Mesothelial cell of epicardium (in vitro differentiated cells): Measurements from ENCODE around the gene ZNF783. TPM values are rescaled to one million over a fixed set of nuclear protein-coding genes. Genes with fewer than 3 reads are reported as not detected.

Experiments used
- DNase-seq, 2 experiments: peaks; one replicate each; pipeline ENCODE4 v3.0.0; 2021; ENCODE audit warnings: low spot score in 2 of 2; ENCODE audit not compliant: unreplicated experiment in 2 of 2
- H3K27ac Mint-ChIP-seq: 2 replicates; pipeline ENCODE4 v1.8.0; 2021; ENCODE audit warnings: mixed read lengths
- H3K27me3 Mint-ChIP-seq: 2 replicates; pipeline ENCODE4 v1.8.0; 2021; ENCODE audit warnings: low read depth, mixed read lengths
- H3K36me3 Mint-ChIP-seq: 2 replicates; pipeline ENCODE4 v1.8.0; 2021; ENCODE audit warnings: mixed read lengths
- H3K4me1 Mint-ChIP-seq: 2 replicates; pipeline ENCODE4 v1.8.0; 2021; ENCODE audit warnings: mixed read lengths
- H3K4me3 Mint-ChIP-seq: 2 replicates; pipeline ENCODE4 v1.8.0; 2021; ENCODE audit warnings: mild to moderate bottlenecking, moderate library complexity, mixed read lengths
- H3K9me3 Mint-ChIP-seq: 2 replicates; pipeline ENCODE4 v1.8.0; 2021; ENCODE audit warnings: mixed read lengths
- CTCF ChIP-seq: fragments of 200-600 bp; sonication (generic); IDR thresholded peaks from one replicate; pipeline ENCODE4 v1.5.0; 2021; ENCODE audit warnings: antibody characterized with exemption; ENCODE audit not compliant: unreplicated experiment
- total RNA-seq: library from RNA; stranded (reverse); gene quantifications from 3 replicates; pipeline ENCODE4 v1.2.1, GENCODE V29; 2021

Gene ZNF783
- total RNA-seq, 1 donor from 2014 or later, result 35.5 TPM

DNA sequence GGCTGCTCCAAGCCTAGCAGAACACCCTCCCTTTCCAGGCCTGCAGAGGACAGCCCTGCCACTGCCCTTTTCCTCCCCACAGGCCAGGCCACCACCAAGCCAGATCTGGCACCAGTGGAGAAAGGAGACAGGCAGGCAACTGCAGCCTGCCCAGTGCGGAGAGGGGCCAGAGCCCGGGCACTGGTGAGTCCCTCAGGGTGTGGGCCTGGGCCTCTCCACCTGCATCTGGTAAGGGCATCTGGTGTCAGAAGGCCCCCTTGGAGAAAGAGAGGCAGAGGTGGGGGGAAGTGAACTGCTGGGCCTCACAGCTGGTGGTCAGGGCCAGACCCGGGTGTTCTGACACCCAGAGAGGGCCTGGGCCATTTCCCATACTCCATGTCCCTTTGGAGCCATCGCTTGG is 27.9 kb downstream of the ZNF783 start:
- H3K9me3 Mint-ChIP-seq, result no peaks in the 10 kb centered on the region
- peaks cover 9% of the 10 kb centered on the region for H3K36me3 Mint-ChIP-seq
- H3K4me3 Mint-ChIP-seq, result no peak overlapping the region
- no peak overlapping the region for H3K27ac Mint-ChIP-seq
- no peak for DNase-seq
- no peak for TF ChIP-seq CTCF
- peaks cover 7% of the 10 kb centered on the region for H3K4me1 Mint-ChIP-seq
- no peaks in the 10 kb centered on the region for H3K27me3 Mint-ChIP-seq

DNA sequence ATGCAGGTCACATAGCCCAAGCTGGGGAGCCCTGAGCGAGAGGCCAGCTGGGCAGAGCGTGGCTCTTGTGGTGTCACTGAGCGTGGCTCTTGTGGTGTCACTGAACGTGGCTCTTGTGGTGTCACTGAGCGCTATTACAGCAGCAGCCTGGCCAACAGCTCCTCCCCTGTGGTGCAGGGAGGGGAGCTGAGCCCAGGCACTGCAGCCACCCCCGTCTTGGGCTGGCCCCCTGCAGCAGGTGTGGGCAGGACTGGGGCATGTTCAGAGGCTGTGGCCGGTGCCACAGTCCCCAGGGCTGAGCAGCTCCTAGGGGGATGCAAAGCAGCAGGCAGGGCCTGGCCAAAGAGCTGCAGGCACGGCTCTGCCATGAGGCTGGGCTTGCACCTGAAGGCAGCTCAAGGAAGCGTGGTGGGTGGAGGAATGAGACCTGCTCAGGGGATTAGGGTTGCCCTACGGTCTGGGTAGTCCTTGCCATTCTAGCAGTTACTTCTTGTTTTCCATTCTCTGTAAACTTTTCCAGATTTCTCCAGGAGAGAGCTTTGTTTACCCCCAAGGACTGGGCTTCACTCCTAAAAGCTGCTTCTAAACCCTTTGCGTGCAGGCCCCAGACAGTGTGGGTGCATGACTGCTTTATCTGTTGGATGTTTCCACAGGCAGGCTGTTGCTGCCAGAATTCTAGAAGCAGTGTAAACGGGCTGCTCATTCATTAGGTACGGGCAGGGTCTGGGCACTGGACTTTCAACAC is 29.2 kb downstream of the ZNF783 start:
- H3K4me1 Mint-ChIP-seq, result no peaks in the 10 kb centered on the region
- no peak overlapping the region for H3K4me3 Mint-ChIP-seq
- DNase-seq, result peak in 1 of 2 experiments; percentile 1
- no peaks in the 10 kb centered on the region for H3K27me3 Mint-ChIP-seq
- no peak for TF ChIP-seq CTCF
- peaks cover 9% of the 10 kb centered on the region for H3K36me3 Mint-ChIP-seq
- H3K27ac Mint-ChIP-seq, result no peak overlapping the region
- H3K9me3 Mint-ChIP-seq, result no peaks in the 10 kb centered on the region

DNA sequence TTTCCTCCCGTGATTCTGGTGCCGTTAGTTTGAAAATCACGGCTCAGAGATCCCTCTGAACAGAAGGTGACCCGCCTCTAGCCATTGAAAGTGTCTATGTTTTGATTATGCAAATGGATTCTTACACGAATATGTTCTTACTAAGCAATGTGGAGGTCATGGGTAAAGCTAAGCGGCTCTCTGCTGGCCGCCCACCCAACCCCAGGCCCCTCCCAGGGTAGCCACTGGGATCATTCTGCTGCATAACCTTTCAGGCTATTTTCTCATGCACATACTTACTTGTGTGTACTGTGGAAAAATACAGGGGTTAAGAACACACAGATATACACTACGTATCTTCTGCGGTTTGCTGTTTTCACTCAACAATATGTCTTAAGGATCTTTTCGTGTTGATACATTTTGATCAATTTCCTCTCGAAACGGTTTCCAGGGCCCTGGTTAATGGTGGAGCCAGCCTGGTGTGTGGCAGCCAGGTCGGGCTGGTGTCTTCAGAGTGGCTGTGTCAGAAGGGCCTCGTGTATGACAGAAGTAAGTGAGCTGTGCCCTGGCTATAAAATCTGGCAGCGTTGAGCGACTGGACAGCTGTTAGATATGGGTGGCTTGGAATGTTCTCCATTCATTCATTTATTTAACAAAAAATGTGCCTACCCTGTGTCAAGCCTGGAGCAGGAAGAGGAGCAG is 29.9 kb downstream of the ZNF783 start:
- peaks cover 10% of the 10 kb centered on the region for H3K36me3 Mint-ChIP-seq
- H3K9me3 Mint-ChIP-seq, result no peaks in the 10 kb centered on the region

DNA sequence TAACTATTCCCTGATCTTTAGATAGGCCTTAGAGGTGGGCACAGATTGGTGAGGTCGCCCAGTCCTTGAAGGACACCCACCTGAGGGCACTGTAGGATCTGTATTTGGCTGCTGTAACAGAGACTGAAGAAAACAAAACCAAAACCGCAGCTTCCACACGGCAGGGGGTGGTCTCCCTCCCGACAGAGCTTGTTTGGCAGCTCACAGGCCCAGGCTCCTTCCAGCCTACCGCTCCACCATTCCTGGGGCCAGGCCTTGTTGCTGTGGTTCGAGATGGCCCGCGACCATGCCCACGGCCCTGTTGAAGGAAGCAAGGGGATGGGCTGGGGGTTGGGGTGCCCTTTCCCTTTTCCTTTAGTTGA is 30.4 kb downstream of the ZNF783 start:
- TF ChIP-seq CTCF, result no peak
- Mint-ChIP-seq H3K27ac (no peak overlapping the region), H3K9me3 (no peaks in the 10 kb centered on the region), H3K4me3 (no peak overlapping the region), H3K36me3 (peaks cover 12% of the 10 kb centered on the region), H3K27me3 (no peaks in the 10 kb centered on the region), H3K4me1 (no peaks in the 10 kb centered on the region)
- peak in 1 of 2 experiments; percentile 17 for DNase-seq

More for the DNA sequence above, 29.9 kb downstream of the ZNF783 start:
- Mint-ChIP-seq H3K27me3 (no peaks in the 10 kb centered on the region), H3K4me1 (no peaks in the 10 kb centered on the region), H3K27ac (no peak overlapping the region), H3K4me3 (no peak overlapping the region)
- peak in 1 of 2 experiments; percentile 11 for DNase-seq
- TF ChIP-seq CTCF, result no peak

- Mint-ChIP-seq H3K4me1 (no peaks in the 10 kb centered on the region), H3K9me3 (peaks cover 1% of the 10 kb centered on the region), H3K4me3 (no peak overlapping the region), H3K27ac (no peak overlapping the region), H3K36me3 (peaks cover 7% of the 10 kb centered on the region), H3K27me3 (no peaks in the 10 kb centered on the region)
- DNase-seq, result peak in 1 of 2 experiments; percentile 22
- no peak for TF ChIP-seq CTCF
Measured at GRCh38 chr7:149293338-149293737, 31.3 kb downstream of the ZNF783 start.
